CD14-positive monocyte (primary cell): ENCODE results near the gene RFC3. TPM values are rescaled to one million over a fixed set of nuclear protein-coding genes. Genes with fewer than 3 reads are reported as not detected.

Source experiments
- DNase-seq, 3 donors: peaks; one replicate each; pipeline ENCODE4 v3.0.0-alpha.2; 2011 to 2022
- H2AFZ ChIP-seq: 2 replicates; pipeline ENCODE4 v1.6.0; 2012; ENCODE audit warnings: mild to moderate bottlenecking, low read depth, low read length, inconsistent platforms; ENCODE audit not compliant: insufficient read depth, poor library complexity, severe bottlenecking
- H3K27ac ChIP-seq, 2 donors: 1 replicate in 1 of 2; 2 replicates in 1 of 2; pipeline ENCODE4 v1.5.1; 2012 to 2013; ENCODE audit warnings: low read length in 2 of 2, control low read depth in 1 of 2, inconsistent platforms in 1 of 2, low read depth in 1 of 2, mild to moderate bottlenecking in 1 of 2
- H3K27me3 ChIP-seq, 2 donors: one replicate each; pipeline versions ENCODE4 v1.6.0 to v1.6.1; 2011 to 2013; ENCODE audit warnings: low read length in 2 of 2; ENCODE audit not compliant: control insufficient read depth in 2 of 2, insufficient read depth in 2 of 2
- H3K36me3 ChIP-seq, 2 donors: replicated peaks in 1 of 2; 1 replicate in 1 of 2; 2 replicates in 1 of 2; pipeline versions ENCODE4 v1.5.1 to v1.6.1; 2012 to 2013; ENCODE audit warnings: low read length in 2 of 2, control low read depth in 1 of 2, inconsistent platforms in 1 of 2, mild to moderate bottlenecking in 1 of 2; ENCODE audit not compliant: insufficient read depth in 2 of 2, control insufficient read depth in 1 of 2
- H3K4me1 ChIP-seq, 2 donors: 1 replicate in 1 of 2; 2 replicates in 1 of 2; pipeline versions ENCODE4 v1.5.1 to v1.6.1; 2012 to 2013; ENCODE audit warnings: low read length in 2 of 2, control low read depth in 1 of 2, inconsistent platforms in 1 of 2, mild to moderate bottlenecking in 1 of 2, moderate library complexity in 1 of 2; ENCODE audit not compliant: insufficient read depth in 2 of 2, control insufficient read depth in 1 of 2
- H3K4me2 ChIP-seq: replicated peaks from 2 replicates; pipeline ENCODE3; 2012; ENCODE audit warnings: low read length, moderate library complexity, mild to moderate bottlenecking; ENCODE audit not compliant: poor library complexity, severe bottlenecking; ENCODE audit errors: extremely low read depth
- H3K4me3 ChIP-seq, 3 experiments: fragments of 200-600 bp in 1 of 3; sonication (generic) in 1 of 3; replicated peaks in 1 of 3; 1 replicate in 2 of 3; 2 replicates in 1 of 3; pipeline ENCODE4 v1.5.1; 2011 to 2013; ENCODE audit warnings: low read length in 3 of 3, mild to moderate bottlenecking in 3 of 3, control low read depth in 2 of 3, low read depth in 2 of 3, inconsistent platforms in 1 of 3, moderate library complexity in 1 of 3
- H3K79me2 ChIP-seq: 2 replicates; pipeline ENCODE4 v1.6.0; 2012; ENCODE audit warnings: mild to moderate bottlenecking, control low read depth, inconsistent platforms, low read length, moderate library complexity; ENCODE audit not compliant: insufficient read depth
- H3K9ac ChIP-seq: 2 replicates; pipeline ENCODE4 v1.6.0; 2017; ENCODE audit warnings: low read length, mild to moderate bottlenecking; ENCODE audit not compliant: insufficient read depth, poor library complexity, severe bottlenecking
- H3K9me3 ChIP-seq, 2 donors: replicated peaks in 1 of 2; 1 replicate in 1 of 2; 2 replicates in 1 of 2; pipeline versions ENCODE4 v1.5.1 to v1.6.1; 2012 to 2013; ENCODE audit warnings: low read length in 2 of 2, control low read depth in 1 of 2; ENCODE audit not compliant: control insufficient read depth in 1 of 2, insufficient read depth in 1 of 2
- H4K20me1 ChIP-seq: 2 replicates; pipeline ENCODE4 v1.6.0; 2012; ENCODE audit warnings: mild to moderate bottlenecking, low read length, control low read depth, moderate library complexity; ENCODE audit not compliant: insufficient read depth
- H3K27ac Mint-ChIP-seq, 7 donors: one replicate each; pipeline ENCODE4 v1.8.0; 2020; ENCODE audit warnings: mild to moderate bottlenecking in 7 of 7, mixed read lengths in 7 of 7, moderate library complexity in 6 of 7, inconsistent platforms in 2 of 7
- H3K27me3 Mint-ChIP-seq, 3 donors: one replicate each; pipeline ENCODE4 v1.8.0; 2021 to 2022; ENCODE audit warnings: low read depth in 3 of 3, mild to moderate bottlenecking in 3 of 3, mixed read lengths in 3 of 3, moderate library complexity in 3 of 3, inconsistent platforms in 1 of 3
- H3K36me3 Mint-ChIP-seq, 2 donors: one replicate each; pipeline ENCODE4 v1.8.0; 2020; ENCODE audit warnings: mixed read lengths in 2 of 2, inconsistent platforms in 1 of 2, mild to moderate bottlenecking in 1 of 2
- H3K4me1 Mint-ChIP-seq: one replicate; pipeline ENCODE4 v1.8.0; 2020; ENCODE audit warnings: mild to moderate bottlenecking, mixed read lengths
- H3K4me3 Mint-ChIP-seq, 2 donors: one replicate each; pipeline ENCODE4 v1.8.0; 2020; ENCODE audit warnings: mild to moderate bottlenecking in 2 of 2, mixed read lengths in 2 of 2, moderate library complexity in 1 of 2
- H3K9me3 Mint-ChIP-seq, 7 donors: one replicate each; pipeline ENCODE4 v1.8.0; 2020 to 2022; ENCODE audit warnings: mixed read lengths in 7 of 7, mild to moderate bottlenecking in 6 of 7, moderate library complexity in 6 of 7, inconsistent platforms in 2 of 7
- CTCF ChIP-seq: fragments of 200-600 bp; IDR thresholded peaks from one replicate; pipeline ENCODE4 v1.8.0; 2022; ENCODE audit warnings: antibody characterized with exemption, mild to moderate bottlenecking
- WGBS: methylation state at CpG from one replicate; pipeline ENCODE4 v1.1.5; 2013; ENCODE audit warnings: missing lambda C conversion rate; ENCODE audit not compliant: insufficient coverage; 5-methylcytosine and 5-hydroxymethylcytosine counted together
- intact Hi-C, 2 donors: fragments of 100-400 bp; cut with micrococcal nuclease; formaldehyde crosslinking; loops; one replicate each; pipeline versions ENCODE4 v1.15.0 to v1.15.1; 2023
- polyA plus RNA-seq, 3 donors: library from polyadenylated mRNA; depleted of rRNA in 1 of 3; unstranded in 2 of 3; stranded (reverse) in 1 of 3; fragments of 300-500 nt in 2 of 3; fragments of >200 nt in 1 of 3; fragmentation: Illumina TruSeq in 2 of 3; gene quantifications; 1 replicate in 2 of 3; 2 replicates in 1 of 3; pipeline ENCODE4 v1.2.3, GENCODE V29; 2012 to 2021

RFC3 gene
- polyA plus RNA-seq, 3 donors: 2.5 to 5.3 (median 4.1) TPM

- H3K4me1 Mint-ChIP-seq: peaks cover 10% of the 10 kb centered on the region
- no peaks in the 10 kb centered on the region for H4K20me1 ChIP-seq
- no peak for DNase-seq
- H3K27me3 ChIP-seq: peaks cover 0 to 7% of the 10 kb centered on the region in 2 donors
- peaks cover 0 to 4% (median 0%) of the 10 kb centered on the region in 7 donors for H3K9me3 Mint-ChIP-seq
- H3K4me1 ChIP-seq: peaks cover 12 to 15% of the 10 kb centered on the region in 2 donors
- H3K27ac ChIP-seq: no peak overlapping the region
- no peak overlapping the region for H3K4me3 Mint-ChIP-seq
- no peaks in the 10 kb centered on the region for H3K9me3 ChIP-seq
- no peak overlapping the region for H3K9ac ChIP-seq
- H3K27ac Mint-ChIP-seq: no peak overlapping the region
- H3K4me2 ChIP-seq: no peak overlapping the region
- TF ChIP-seq CTCF: no peak
- peaks cover 4 to 9% (median 5%) of the 10 kb centered on the region in 3 donors for H3K27me3 Mint-ChIP-seq
- intact Hi-C loops: loop anchor here (5.0 to 10.0 kb wide), 2 partner anchors 268 to 270 kb away; no protein-coding TSS in a partner anchor
- WGBS: no CpG with 5 or more reads among the region's 1 CpG
- no peaks in the 10 kb centered on the region for H3K36me3 Mint-ChIP-seq
- H3K4me3 ChIP-seq: no peak overlapping the region
- H2AFZ ChIP-seq: no peak overlapping the region
- no peaks in the 10 kb centered on the region for H3K36me3 ChIP-seq
- peaks cover 21% of the 10 kb centered on the region for H3K79me2 ChIP-seq
These were observed 2.9 kb upstream of the RFC3 start for GRCh38 chr13:33815011-33815550.

- Mint-ChIP-seq H3K4me3 (no peak overlapping the region), H3K27me3 (peaks cover 4 to 9% (median 5%) of the 10 kb centered on the region in 3 donors), H3K36me3 (peaks cover 10% of the 10 kb centered on the region in 2 donors), H3K9me3 (peaks cover 0 to 4% (median 0%) of the 10 kb centered on the region in 7 donors), H3K4me1 (peaks cover 10% of the 10 kb centered on the region), H3K27ac (no peak overlapping the region)
- Histone ChIP-seq H3K9me3 (no peaks in the 10 kb centered on the region), H3K36me3 (peaks cover 6 to 7% of the 10 kb centered on the region in 2 donors), H4K20me1 (no peaks in the 10 kb centered on the region), H3K4me3 (no peak overlapping the region), H3K9ac (no peak overlapping the region), H3K27ac (no peak overlapping the region), H3K27me3 (peaks cover 0 to 7% of the 10 kb centered on the region in 2 donors), H2AFZ (peak overlapping the region; percentile 26), H3K79me2 (peaks cover 28% of the 10 kb centered on the region), H3K4me1 (peaks cover 12 to 15% of the 10 kb centered on the region in 2 donors), H3K4me2 (no peak overlapping the region)
- TF ChIP-seq CTCF: no peak
- whole genome bisulfite sequencing: 100% methylated on average over 1 of the region's 2 CpGs
- no peak for DNase-seq
- intact Hi-C loops: loop anchor here (5.0 to 10.0 kb wide), 2 partner anchors 270 to 272 kb away; no protein-coding TSS in a partner anchor
These were observed 1.0 kb upstream of the RFC3 start for GRCh38 chr13:33816912-33817311.
